ENCODE results near the gene IFIT5.
"Not testable (repeated sequence)": the region's sequence is repeated elsewhere in the genome, so short reads cannot be mapped to it uniquely, and the experiment has no call there.

Gene IFIT5

DNA sequence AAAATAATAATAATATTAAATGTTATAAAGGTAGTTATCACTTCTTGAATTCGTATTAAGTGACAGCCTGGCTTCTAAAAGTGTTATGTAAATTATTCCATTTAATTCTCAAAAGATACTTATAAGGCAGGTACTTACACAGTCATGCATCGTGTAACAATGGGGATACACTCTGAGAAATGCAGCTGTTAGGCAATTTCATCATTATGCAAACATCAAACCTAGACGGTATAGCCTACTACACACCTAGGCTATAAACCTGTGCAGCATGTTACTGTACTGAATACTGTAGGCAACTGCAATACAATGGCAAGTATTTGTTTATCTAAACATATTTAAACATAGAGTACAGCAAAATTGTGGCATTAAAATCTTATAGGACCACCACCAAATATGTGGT, 20.5 kb upstream of the IFIT5 start:
- no peak for DNase-seq (ENCODE audit: low spot score)

- DNase-seq (ENCODE audit: low spot score) = no peak
These were observed 19.2 kb upstream of the IFIT5 start for GRCh38 chr10:89395141-89395540.

- no peak for DNase-seq (ENCODE audit: low spot score)
These were observed 16.2 kb upstream of the IFIT5 start for GRCh38 chr10:89398003-89398749.

DNA sequence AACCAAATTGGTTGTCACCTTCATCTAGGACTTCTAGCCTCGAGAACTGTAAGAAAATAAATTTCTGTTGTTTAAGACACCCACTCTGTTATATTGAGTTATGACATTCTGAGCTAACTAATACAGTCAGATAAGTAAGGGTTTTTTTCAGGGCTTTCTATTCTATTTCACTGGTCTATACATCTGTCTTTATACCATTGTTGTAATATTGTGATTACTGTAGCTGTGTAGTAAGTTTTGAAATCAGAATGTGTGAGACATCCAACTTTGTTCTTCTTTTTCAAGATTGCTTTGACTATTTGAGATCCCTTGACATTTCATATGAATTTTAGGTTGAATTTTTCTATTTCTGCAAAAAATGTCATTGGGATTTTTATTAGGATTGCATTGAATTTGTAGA, 14.4 kb upstream of the IFIT5 start:
- DNase-seq (ENCODE audit: low spot score) = no peak

GRCh38 chr10:89403043-89403442, 11.3 kb upstream of the IFIT5 start:
- no peak for DNase-seq (ENCODE audit: low spot score)

DNA sequence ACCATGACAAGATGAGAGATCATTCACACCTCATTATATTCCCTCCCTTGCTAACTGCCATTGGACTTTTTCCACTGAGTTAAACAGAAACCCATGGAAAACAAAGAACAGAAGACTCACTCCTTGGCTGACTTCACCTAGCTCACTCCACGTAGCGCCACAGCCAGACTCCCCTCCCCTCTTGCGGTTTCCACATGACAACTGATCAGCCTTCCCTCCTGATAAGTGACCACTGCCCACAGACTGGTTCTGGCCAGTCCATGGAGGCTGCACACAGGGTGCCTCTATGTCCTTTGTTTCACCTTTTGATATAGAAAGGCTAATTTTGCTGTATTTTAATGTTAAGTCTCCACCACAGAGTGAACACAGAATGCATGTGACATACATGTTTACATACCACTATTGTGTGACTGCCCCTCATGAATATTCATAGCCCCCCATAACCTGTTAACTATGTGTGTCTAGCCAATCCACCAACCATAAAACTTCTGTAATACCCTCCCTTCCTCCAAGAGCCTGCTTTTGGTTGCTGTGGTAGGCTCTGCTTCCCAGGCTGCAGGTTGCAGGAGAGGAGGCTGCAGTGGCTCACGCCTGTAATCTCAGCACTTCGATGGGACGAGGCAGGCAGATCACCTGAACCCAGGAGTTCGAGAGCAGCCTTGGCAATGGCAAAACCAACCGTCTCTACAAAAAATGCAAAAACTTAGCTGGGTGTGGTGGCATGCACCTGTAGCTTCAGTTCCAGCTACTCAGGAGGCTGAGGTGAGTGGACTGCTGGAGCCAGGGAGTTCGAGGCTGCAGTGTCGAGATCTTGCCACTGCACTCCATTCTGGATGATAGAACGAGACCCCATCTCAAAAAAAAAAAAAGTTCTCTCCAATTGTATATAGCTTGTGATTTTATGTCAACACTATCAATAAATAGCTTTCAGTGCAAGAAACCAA, 10.0 kb upstream of the IFIT5 start:
- DNase-seq (ENCODE audit: low spot score) = no peak

DNA sequence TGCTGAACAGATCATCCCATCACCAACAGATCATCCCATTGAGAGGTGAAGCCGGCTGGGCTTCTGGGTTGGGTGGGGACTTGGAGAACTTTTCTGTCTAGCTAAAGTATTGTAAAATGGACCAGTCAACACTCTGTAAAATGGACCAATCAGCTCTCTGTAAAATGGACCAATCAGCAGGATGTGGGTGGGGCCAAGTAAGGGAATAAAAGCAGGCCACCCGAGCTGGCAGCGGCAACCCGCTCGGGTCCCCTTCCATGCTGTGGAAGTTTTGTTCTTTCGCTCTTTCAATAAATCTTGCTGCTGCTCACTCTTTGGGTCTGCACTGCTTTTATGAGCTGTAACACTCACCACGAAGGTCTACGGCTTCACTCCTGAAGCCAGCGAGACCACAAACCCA, 8.2 kb upstream of the IFIT5 start:
- not testable (repeated sequence) for DNase-seq (ENCODE audit: low spot score)

GRCh38 chr10:89407792-89408191, 6.6 kb upstream of the IFIT5 start:
- not testable (repeated sequence) for DNase-seq (ENCODE audit: low spot score)

GRCh38 chr10:89409282-89409681, 5.1 kb upstream of the IFIT5 start:
- not testable (repeated sequence) for DNase-seq (ENCODE audit: low spot score)

- DNase-seq (ENCODE audit: low spot score) = not testable (repeated sequence)
These were observed 3.8 kb upstream of the IFIT5 start for GRCh38 chr10:89410551-89410950.

DNA sequence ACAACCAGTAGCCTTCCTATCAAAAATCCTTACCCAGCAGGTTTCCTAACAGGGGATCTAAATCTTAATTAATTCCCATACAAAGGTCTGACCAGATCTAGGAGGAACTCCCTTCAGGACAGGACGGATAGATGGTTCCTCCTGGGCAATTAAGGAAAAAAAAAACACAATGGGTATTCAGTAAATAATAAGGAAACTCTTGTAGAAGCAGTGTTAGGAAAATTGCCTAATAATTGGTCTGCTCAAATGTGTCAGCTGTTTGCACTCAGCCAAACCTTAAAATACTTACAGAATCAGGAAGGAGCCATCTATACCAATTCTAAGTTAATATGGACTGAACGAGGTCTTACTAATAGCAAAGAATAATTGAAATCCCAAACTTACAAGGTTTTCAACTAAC, 3.2 kb upstream of the IFIT5 start:
- not testable (repeated sequence) for DNase-seq (ENCODE audit: low spot score)

GRCh38 chr10:89412276-89412675, 2.1 kb upstream of the IFIT5 start:
- not testable (repeated sequence) for DNase-seq (ENCODE audit: low spot score)

DNA sequence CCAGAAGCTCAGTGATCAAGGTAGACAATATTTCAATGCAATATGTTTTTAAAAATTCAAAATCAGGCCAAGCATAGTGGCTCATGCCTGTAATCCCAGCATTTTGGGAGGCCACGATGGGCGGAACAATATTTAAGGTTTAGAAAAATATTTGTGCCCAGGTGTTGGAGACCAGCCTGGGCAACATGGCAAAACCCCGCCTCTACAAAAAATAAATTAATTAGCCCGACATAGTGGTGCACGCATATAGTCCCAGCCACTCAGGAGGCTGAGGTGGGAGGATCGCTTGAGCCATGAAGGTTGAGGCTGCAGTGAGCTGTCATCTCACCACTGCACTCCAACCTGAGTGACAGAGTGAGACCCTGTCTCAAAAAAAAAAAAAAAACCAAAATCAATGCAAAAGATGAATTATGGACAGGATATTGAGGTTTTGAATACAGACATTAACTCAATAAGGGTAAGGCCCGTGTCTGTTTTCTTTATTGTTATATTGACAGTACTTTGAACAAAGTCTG, 913 bp upstream of the IFIT5 start:
- no peak for DNase-seq (ENCODE audit: low spot score)

DNA sequence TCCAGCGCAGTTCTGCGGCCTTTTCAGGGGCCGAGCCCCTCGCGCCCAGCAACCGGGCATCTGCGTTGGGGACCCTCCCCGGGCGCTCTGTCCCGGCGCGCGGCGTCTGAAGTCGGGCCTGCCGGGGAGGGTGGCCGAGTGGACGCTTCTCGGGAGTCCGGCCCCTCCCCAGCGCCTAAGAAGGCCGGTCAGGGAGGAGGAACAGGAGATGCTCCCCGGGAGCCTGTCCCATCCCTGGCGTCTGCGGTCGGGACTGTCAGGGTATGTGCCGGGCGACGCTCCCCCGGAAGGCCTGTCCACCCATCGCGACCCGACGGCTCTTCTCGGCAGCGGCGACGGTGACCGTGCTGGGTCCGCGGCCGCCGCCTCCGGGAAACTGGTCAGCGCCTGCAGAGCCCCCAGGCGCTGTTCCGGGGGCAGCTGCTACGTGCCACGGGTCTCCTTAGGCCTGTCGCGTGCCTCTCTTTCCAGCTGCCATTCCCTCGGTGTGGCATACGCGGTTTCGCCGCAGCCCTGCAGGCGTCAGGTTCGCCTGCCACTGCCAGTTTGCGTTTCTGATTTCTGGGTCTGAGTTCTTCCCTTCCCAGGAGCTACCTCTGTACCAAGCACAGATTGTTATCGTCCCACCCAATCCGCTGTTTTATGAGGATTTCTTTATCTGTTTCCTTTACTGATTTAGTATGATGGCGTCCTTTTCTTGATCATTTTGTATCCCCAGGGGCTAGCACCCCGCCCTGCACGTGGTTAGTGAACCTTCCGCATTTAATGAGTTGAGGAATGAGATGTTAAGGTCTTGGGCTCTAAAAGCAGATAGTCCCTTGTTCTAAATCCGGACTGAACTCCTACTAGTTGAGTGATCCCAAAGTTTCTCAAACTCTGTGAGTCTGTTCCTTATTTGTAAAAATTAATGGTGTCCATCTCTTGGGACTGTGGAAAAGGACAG, 782 bp downstream of the IFIT5 start:
- peak; percentile 59 for DNase-seq (ENCODE audit: low spot score)

- no peak for DNase-seq (ENCODE audit: low spot score)
These were observed 2.1 kb downstream of the IFIT5 start for GRCh38 chr10:89416465-89416864.

GRCh38 chr10:89419548-89419947, 5.2 kb downstream of the IFIT5 start:
- no peak for DNase-seq (ENCODE audit: low spot score)

GRCh38 chr10:89421018-89421476, 6.7 kb downstream of the IFIT5 start:
- DNase-seq (ENCODE audit: low spot score) = no peak

GRCh38 chr10:89425000-89425399, 10.6 kb downstream of the IFIT5 start:
- no peak for DNase-seq (ENCODE audit: low spot score)

GRCh38 chr10:89426230-89426868, 12.0 kb downstream of the IFIT5 start:
- DNase-seq (ENCODE audit: low spot score) = peak; percentile 69

- DNase-seq (ENCODE audit: low spot score) = no peak
These were observed 13.3 kb downstream of the IFIT5 start for GRCh38 chr10:89427629-89428028.

DNA sequence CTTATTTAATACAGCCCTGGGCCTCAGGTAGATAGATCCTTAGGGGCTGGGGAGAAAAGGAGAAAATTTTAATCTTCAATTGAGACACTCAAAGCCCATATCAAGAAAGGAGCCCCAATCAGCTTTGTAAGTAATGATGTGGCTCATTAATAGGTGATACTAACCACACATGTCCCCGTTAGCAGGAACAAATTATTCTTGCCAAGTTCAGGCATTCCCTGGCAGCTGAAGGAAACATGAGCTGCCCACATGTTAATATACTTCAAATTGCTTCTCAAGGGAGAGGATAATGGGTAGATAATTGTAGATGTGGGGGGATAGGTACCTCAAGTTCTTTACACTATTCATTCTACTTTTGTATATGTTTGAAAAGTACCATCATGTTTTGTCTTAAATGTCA, 14.5 kb downstream of the IFIT5 start:
- DNase-seq (ENCODE audit: low spot score) = no peak
